Skin epidermis (tissue), 12 donors: Measurements from ENCODE around the gene FSTL1.
A peak's percentile ranks its signal among the peaks of the same experiment; 100 is the strongest.

Experiments used
- H3K27ac ChIP-seq, 21 experiments: fragments of 200-600 bp; sonication (generic) in 11 of 21; one replicate each; pipeline ENCODE4 v1.5.0; 2020; ENCODE audit warnings: mild to moderate bottlenecking in 3 of 21, inconsistent platforms in 2 of 21, moderate library complexity in 2 of 21
- H3K4me3 ChIP-seq, 7 experiments: fragments of 200-600 bp; sonication (generic) in 2 of 7; one replicate each; pipeline ENCODE4 v1.5.0; 2020; ENCODE audit warnings: inconsistent platforms in 2 of 7, mild to moderate bottlenecking in 2 of 7, moderate library complexity in 1 of 7

Gene FSTL1, protein sequence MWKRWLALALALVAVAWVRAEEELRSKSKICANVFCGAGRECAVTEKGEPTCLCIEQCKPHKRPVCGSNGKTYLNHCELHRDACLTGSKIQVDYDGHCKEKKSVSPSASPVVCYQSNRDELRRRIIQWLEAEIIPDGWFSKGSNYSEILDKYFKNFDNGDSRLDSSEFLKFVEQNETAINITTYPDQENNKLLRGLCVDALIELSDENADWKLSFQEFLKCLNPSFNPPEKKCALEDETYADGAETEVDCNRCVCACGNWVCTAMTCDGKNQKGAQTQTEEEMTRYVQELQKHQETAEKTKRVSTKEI

GRCh38 chr3:120450600-120451271 is at the start of gene FSTL1:
TSS of gene FSTL1 (minus strand) at chr3:120450992. CDS start at chr3:120450746, 246 bp downstream.
- Histone ChIP-seq H3K27ac (peak within 1 kb of the TSS; percentile 63 to 97 (median 87)), H3K4me3 (peak within 1 kb of the TSS; percentile 58 to 78 (median 70))

GRCh38 chr3:120498556-120499346 is 48.0 kb upstream of the FSTL1 start:
- H3K4me3 ChIP-seq = no peak overlapping the region
- H3K27ac ChIP-seq = peak overlapping the region in 6 of 21 experiments; percentile 26 to 55 (median 42)

DNA sequence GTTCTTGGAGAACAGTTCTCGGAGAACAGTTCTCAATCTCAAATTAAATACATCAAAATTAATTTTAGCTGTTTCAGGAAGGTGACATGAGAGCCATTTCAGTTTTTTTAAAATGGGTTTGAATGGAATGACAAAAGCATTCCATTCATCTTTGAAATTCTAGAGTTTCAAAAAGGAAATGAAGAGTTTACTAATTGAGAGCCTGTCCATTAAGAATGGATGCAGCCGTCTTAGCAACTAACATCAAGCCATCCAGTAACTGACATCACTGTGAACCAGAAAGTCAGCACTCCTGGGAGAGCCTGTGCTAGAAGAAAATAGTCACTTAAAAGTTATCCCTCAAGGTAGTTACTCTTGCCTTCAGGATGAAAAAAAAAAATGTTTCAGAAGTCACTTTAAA is 47.0 kb upstream of the FSTL1 start:
- Histone ChIP-seq H3K4me3 (no peak overlapping the region), H3K27ac (peak overlapping the region in 5 of 21 experiments; percentile 3 to 51 (median 24))

DNA sequence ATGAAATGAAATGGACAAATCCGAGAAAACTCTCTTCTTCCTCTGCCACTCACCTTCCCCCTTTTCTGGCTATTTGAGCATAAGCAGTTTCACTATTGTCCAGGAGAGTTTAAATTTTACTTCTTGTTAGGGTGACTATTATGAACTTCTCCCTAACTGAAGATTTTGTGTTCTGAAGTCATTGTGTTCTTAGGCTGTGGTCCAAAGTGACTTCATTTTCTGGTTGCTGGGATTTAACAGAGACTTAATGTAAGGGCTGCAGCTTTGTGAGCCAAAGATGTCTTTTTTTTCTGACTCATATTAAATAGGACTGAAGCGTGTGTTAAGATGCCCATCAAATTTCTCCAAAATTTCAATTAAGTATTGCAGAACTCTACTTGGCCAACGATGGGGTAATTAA is 46.5 kb upstream of the FSTL1 start:
- Histone ChIP-seq H3K27ac (peak overlapping the region in 5 of 21 experiments; percentile 3 to 38 (median 24)), H3K4me3 (no peak overlapping the region)

- Histone ChIP-seq H3K4me3 (no peak overlapping the region), H3K27ac (peak overlapping the region in 3 of 21 experiments; percentile 24 to 63 (median 58))
Observed at GRCh38 chr3:120496278-120497002, 45.6 kb upstream of the FSTL1 start.

DNA sequence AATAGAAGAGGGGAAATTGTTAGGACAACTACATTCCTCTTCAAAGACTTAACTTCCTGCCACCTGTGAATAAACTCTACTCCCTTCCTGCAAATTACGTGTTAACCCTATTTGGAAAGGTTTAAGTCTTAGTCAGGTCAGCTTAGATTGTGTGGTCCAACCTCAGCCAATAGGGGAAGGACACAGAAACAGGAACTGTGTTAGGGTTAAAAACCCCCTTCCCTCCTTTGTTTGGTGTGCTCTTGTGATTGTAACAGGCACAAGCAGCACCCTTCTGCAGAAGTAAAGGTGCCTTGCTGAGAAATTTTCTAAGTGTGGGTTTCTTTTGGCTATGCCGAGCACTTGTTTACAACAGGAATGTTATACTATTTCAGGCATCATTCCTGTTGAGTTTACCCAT is 45.0 kb upstream of the FSTL1 start:
- Histone ChIP-seq H3K27ac (peak overlapping the region in 1 of 21 experiments; percentile 20), H3K4me3 (no peak overlapping the region)

GRCh38 chr3:120492103-120492502 is 41.3 kb upstream of the FSTL1 start:
- Histone ChIP-seq H3K4me3 (no peak overlapping the region), H3K27ac (no peak overlapping the region)

GRCh38 chr3:120489421-120489820 is 38.6 kb upstream of the FSTL1 start:
- H3K4me3 ChIP-seq = no peak overlapping the region
- H3K27ac ChIP-seq = no peak overlapping the region

- peak overlapping the region in 10 of 21 experiments; percentile 2 to 68 (median 41) for H3K27ac ChIP-seq
- H3K4me3 ChIP-seq = no peak overlapping the region
Observed at GRCh38 chr3:120488296-120488695, 37.5 kb upstream of the FSTL1 start.

- Histone ChIP-seq H3K27ac (peak overlapping the region in 3 of 21 experiments; percentile 13 to 60 (median 53)), H3K4me3 (no peak overlapping the region)
Observed at GRCh38 chr3:120487191-120487650, 36.4 kb upstream of the FSTL1 start.

- no peak overlapping the region for H3K4me3 ChIP-seq
- no peak overlapping the region for H3K27ac ChIP-seq
Observed at GRCh38 chr3:120481081-120481480, 30.3 kb upstream of the FSTL1 start.

GRCh38 chr3:120477781-120478180 is 27.0 kb upstream of the FSTL1 start:
- Histone ChIP-seq H3K27ac (no peak overlapping the region), H3K4me3 (no peak overlapping the region)

- H3K4me3 ChIP-seq = no peak overlapping the region
- H3K27ac ChIP-seq = no peak overlapping the region
Observed at GRCh38 chr3:120475722-120476377, 25.1 kb upstream of the FSTL1 start.

GRCh38 chr3:120473896-120474675 is 23.3 kb upstream of the FSTL1 start:
- H3K27ac ChIP-seq = no peak overlapping the region
- H3K4me3 ChIP-seq = no peak overlapping the region

DNA sequence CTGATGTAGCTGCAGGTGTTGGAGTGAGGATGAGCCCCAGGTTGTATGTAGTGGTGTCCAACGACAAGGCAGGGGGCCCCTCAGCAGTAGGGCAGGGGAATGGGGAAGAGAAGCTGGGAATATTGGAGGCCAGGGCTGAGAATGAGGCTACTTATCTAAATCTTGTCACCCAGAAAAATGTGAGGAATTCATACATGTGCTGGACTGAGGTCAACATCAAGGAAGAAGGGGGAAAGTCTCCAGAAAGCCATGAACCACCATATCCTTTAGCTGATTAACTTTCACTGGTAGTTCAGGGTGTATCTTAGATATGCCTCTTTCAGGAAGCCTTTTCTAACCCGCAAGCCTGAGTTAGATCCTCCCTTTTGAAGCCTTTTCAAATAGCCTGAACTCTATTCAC is 22.6 kb upstream of the FSTL1 start:
- Histone ChIP-seq H3K4me3 (no peak overlapping the region), H3K27ac (no peak overlapping the region)

- Histone ChIP-seq H3K27ac (no peak overlapping the region), H3K4me3 (no peak overlapping the region)
Observed at GRCh38 chr3:120472121-120472844, 21.5 kb upstream of the FSTL1 start.

- no peak overlapping the region for H3K27ac ChIP-seq
Observed at GRCh38 chr3:120471643-120472042, 20.9 kb upstream of the FSTL1 start.

GRCh38 chr3:120470870-120471269 is 20.1 kb upstream of the FSTL1 start:
- Histone ChIP-seq H3K4me3 (no peak overlapping the region), H3K27ac (no peak overlapping the region)

More at GRCh38 chr3:120471643-120472042, 20.9 kb upstream of the FSTL1 start:
- no peak overlapping the region for H3K4me3 ChIP-seq
